PFSK-1 (cell line): ENCODE data around the gene SLC22A23.

Experiments used
- FOXP2 ChIP-seq: optimal IDR thresholded peaks from 2 replicates; pipeline ENCODE3; 2011; ENCODE audit warnings: borderline replicate concordance, control low read depth, inconsistent platforms; ENCODE audit not compliant: insufficient read depth; ENCODE audit errors: extremely low read length, extremely low read depth
- POLR2AphosphoS5 ChIP-seq: IDR thresholded peaks from 2 replicates; pipeline ENCODE4 v1.6.1; 2012; ENCODE audit warnings: low read depth, mild to moderate bottlenecking, control low read depth, low read length, moderate library complexity
- SIN3A ChIP-seq: IDR thresholded peaks from 2 replicates; pipeline ENCODE4 v1.6.1; 2012; ENCODE audit warnings: mild to moderate bottlenecking, low read length, moderate library complexity, borderline replicate concordance; ENCODE audit not compliant: insufficient read depth
- TAF1 ChIP-seq: IDR thresholded peaks from 2 replicates; pipeline ENCODE4 v1.6.1; 2012; ENCODE audit warnings: low read length, control low read depth, borderline replicate concordance; ENCODE audit not compliant: insufficient read depth
- TF ChIP-seq, protein P1 (sequence below), 2 experiments: IDR thresholded peaks; 2 replicates each; pipeline versions ENCODE4 v1.6.1 to v1.8.0; 2011 to 2012; ENCODE audit warnings: low read depth in 2 of 2, low read length in 2 of 2, control low read depth in 1 of 2, inconsistent platforms in 1 of 2, mild to moderate bottlenecking in 1 of 2, moderate library complexity in 1 of 2; ENCODE audit not compliant: insufficient read depth in 1 of 2

SLC22A23 gene

DNA sequence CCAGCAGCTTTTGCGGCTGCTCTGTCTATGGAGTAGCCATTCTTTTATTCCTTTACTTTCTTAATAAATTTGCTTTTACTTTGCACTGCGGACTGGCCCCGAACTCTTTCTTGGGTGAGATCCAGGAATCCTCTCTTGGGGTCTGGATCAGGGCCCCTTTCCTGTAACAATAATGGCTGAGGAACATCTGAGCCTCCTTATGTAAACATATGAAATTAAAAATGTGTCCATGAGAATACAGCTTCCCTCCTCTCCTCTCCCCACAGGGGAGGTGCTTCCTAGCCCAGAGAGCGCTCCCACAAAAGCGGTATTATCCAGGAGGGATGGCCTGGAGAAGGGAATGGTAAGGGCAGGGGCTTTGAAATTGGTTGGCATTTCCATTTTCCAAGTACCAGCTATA is 117.0 kb downstream of the SLC22A23 start:
- TF ChIP-seq SIN3A (no peak), POLR2AphosphoS5 (no peak), FOXP2 (no peak), TAF1 (no peak)
- TF ChIP-seq, protein P1, sequence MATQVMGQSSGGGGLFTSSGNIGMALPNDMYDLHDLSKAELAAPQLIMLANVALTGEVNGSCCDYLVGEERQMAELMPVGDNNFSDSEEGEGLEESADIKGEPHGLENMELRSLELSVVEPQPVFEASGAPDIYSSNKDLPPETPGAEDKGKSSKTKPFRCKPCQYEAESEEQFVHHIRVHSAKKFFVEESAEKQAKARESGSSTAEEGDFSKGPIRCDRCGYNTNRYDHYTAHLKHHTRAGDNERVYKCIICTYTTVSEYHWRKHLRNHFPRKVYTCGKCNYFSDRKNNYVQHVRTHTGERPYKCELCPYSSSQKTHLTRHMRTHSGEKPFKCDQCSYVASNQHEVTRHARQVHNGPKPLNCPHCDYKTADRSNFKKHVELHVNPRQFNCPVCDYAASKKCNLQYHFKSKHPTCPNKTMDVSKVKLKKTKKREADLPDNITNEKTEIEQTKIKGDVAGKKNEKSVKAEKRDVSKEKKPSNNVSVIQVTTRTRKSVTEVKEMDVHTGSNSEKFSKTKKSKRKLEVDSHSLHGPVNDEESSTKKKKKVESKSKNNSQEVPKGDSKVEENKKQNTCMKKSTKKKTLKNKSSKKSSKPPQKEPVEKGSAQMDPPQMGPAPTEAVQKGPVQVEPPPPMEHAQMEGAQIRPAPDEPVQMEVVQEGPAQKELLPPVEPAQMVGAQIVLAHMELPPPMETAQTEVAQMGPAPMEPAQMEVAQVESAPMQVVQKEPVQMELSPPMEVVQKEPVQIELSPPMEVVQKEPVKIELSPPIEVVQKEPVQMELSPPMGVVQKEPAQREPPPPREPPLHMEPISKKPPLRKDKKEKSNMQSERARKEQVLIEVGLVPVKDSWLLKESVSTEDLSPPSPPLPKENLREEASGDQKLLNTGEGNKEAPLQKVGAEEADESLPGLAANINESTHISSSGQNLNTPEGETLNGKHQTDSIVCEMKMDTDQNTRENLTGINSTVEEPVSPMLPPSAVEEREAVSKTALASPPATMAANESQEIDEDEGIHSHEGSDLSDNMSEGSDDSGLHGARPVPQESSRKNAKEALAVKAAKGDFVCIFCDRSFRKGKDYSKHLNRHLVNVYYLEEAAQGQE (IDR thresholded peaks at IDR 0.05; ENCODE audit: insufficient read depth in 1 of 2, low read depth in 2 of 2, low read length in 2 of 2) = no peak

DNA sequence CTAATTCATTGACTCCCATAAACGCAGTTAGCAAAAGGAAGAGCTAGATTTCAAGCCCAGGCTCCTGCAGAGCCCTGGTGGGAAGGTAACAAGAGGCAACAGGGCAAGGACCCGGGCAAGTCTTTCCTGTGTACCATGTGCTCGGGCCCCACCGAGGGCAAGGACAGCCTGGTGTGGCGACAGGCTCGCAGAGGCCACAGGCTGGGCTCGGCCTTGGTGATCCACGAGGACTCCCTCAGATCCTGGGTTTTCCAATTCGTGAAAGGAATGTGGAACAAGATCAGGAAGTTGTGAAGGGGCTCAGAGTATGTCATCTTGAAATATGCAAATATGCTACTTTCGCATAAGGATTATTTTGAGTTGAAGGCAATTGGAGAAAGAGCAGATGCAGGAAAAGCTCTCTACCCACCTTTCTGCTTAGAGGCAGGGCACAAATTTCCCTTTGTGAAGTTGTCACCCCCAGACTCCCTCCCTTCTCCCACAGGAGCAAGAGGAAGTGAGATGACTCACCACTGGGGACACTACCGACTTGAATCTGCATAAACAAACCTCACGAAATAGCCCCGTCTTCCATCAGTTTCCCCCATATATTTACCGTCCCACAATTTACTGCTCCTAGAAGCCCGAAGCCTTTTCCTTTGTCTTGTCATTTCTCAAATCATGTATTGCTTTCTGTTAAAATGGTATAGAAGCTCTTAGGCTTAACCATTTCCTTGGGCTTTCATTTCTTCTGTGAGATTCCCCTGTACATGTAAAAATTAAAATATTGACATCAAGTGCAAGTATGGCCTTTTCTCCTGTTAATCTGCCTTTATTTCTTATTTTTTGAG is 119.1 kb downstream of the SLC22A23 start:
- TF ChIP-seq POLR2AphosphoS5 (no peak), SIN3A (no peak), FOXP2 (no peak), TAF1 (no peak)
- TF ChIP-seq, protein P1 (IDR thresholded peaks at IDR 0.05; ENCODE audit: insufficient read depth in 1 of 2, low read depth in 2 of 2, low read length in 2 of 2) = no peak

DNA sequence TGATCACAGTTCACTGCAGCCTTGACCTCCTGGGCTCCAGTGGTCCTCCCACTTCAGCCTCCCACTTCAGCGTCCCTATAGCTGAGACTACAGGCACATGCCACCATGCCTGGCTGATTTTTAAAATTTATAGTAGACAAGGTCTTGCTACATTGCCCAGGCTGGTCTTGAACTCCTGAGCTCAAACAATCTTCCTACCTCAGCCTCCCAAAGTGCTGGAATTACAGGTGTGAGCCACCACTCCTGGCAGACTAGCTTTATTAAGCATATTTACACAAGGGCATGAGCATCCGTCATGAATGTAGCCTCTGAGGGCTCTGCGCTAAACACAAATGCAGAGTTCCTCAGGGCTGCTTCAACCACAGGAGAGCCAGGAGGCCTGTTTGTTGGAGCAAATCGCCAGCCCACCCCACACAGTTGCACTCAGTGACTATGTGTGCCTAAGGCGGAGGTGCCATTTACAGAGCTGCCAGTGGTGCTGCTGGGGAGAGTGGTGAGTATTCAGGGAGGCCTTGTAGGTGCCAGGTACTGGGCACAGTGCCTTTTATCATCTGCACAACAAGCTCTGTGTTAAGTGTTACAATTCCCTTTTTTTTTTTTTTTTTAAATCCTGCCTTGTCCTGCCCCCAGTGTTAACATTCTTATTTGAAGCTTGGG is 119.9 kb downstream of the SLC22A23 start:
- TF ChIP-seq POLR2AphosphoS5 (no peak), FOXP2 (no peak), SIN3A (no peak), TAF1 (no peak)
- TF ChIP-seq, protein P1 (IDR thresholded peaks at IDR 0.05; ENCODE audit: insufficient read depth in 1 of 2, low read depth in 2 of 2, low read length in 2 of 2) = no peak

DNA sequence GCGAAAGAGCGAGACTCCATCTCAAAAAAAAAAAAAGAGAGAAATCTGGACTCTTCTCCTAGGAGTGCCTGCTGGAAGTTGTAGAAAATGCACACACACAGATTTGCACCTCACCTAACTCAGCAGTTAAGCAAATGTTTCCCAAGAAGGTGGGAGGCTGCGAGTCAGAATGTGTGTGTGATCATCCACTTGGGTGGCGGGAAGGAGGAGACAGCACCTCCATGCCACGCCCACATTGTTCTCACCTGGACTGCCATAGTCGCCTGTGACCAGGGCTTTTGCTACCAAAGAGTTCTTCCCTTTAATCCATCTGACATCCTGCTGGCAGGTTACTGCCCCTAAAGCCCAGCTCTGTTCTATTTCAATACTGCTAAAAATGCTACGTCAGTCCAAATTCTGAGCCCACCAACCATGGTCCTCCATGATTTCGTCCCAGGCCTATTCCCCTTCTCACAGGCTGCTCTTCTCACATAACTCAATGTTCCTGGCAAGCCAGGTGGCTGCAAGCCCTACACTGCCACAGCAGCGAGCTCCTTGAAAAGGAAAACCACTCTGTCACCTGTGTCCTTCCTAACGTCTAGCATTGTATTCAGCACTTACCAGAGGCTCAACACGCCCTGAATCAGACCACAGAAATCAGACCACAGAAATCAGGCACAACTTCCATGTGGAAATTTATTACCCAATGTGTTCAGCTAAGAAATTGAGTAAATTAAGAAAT is 120.6 kb downstream of the SLC22A23 start:
- TF ChIP-seq TAF1 = no peak
- no peak for TF ChIP-seq POLR2AphosphoS5
- TF ChIP-seq, protein P1 (IDR thresholded peaks at IDR 0.05; ENCODE audit: insufficient read depth in 1 of 2, low read depth in 2 of 2, low read length in 2 of 2) = no peak
- TF ChIP-seq FOXP2 = no peak
- no peak for TF ChIP-seq SIN3A
